Stimulated activated memory B cell treated with anti-CD40 and anti-IgM and Interleukin-4, amounts not matched to agents 10 μg/mL and 1 μg/mL and 100 μg/mL, for 72 hours (primary cell): ENCODE measurements around the gene DENND1B.
"Not testable (repeated sequence)": the region's sequence is repeated elsewhere in the genome, so short reads cannot be mapped to it uniquely, and the experiment has no call there.

Experiments used
- ATAC-seq: fragments of 150-1000 bp; cut with Tn5 transposase; 2 replicates; pipeline ENCODE4 v1.10.0; 2021
- H3K27ac Mint-ChIP-seq: one replicate; pipeline ENCODE4 v1.8.0; 2022; ENCODE audit warnings: mild to moderate bottlenecking, mixed read lengths
- H3K27me3 Mint-ChIP-seq: one replicate; pipeline ENCODE4 v1.8.0; 2022; ENCODE audit warnings: mixed read lengths
- H3K36me3 Mint-ChIP-seq: one replicate; pipeline ENCODE4 v1.8.0; 2022; ENCODE audit warnings: mixed read lengths
- H3K4me1 Mint-ChIP-seq: one replicate; pipeline ENCODE4 v1.8.0; 2022; ENCODE audit warnings: mixed read lengths
- H3K4me3 Mint-ChIP-seq: one replicate; pipeline ENCODE4 v1.8.0; 2022; ENCODE audit warnings: mild to moderate bottlenecking, moderate library complexity, mixed read lengths
- H3K9me3 Mint-ChIP-seq: one replicate; pipeline ENCODE4 v1.8.0; 2022; ENCODE audit warnings: mixed read lengths

The DENND1B gene

GRCh38 chr1:197559244-197559643 is 216.0 kb downstream of the DENND1B start:
- Mint-ChIP-seq H3K27me3 (no peaks in the 10 kb centered on the region), H3K4me1 (no peaks in the 10 kb centered on the region), H3K4me3 (no peak overlapping the region), H3K36me3 (peaks cover 11% of the 10 kb centered on the region), H3K9me3 (no peaks in the 10 kb centered on the region), H3K27ac (no peak overlapping the region)
- ATAC-seq = no peak

- Mint-ChIP-seq H3K4me1 (no peaks in the 10 kb centered on the region), H3K4me3 (no peak overlapping the region), H3K36me3 (no peaks in the 10 kb centered on the region), H3K27ac (no peak overlapping the region), H3K9me3 (no peaks in the 10 kb centered on the region), H3K27me3 (no peaks in the 10 kb centered on the region)
- ATAC-seq = no peak
Observed at GRCh38 chr1:197557302-197557701, 218.0 kb downstream of the DENND1B start.

- no peaks in the 10 kb centered on the region for H3K4me1 Mint-ChIP-seq
- no peak overlapping the region for H3K27ac Mint-ChIP-seq
- H3K4me3 Mint-ChIP-seq = no peak overlapping the region
- no peaks in the 10 kb centered on the region for H3K36me3 Mint-ChIP-seq
- no peak for ATAC-seq
- H3K9me3 Mint-ChIP-seq = no peaks in the 10 kb centered on the region
- H3K27me3 Mint-ChIP-seq = no peaks in the 10 kb centered on the region
Observed at GRCh38 chr1:197553281-197553680, 222.0 kb downstream of the DENND1B start.

- no peak for ATAC-seq
- Mint-ChIP-seq H3K4me3 (no peak overlapping the region), H3K27ac (no peak overlapping the region), H3K36me3 (peaks cover 13% of the 10 kb centered on the region), H3K4me1 (no peaks in the 10 kb centered on the region), H3K9me3 (peaks cover 3% of the 10 kb centered on the region), H3K27me3 (no peaks in the 10 kb centered on the region)
Observed at GRCh38 chr1:197546989-197547388, 228.3 kb downstream of the DENND1B start.

GRCh38 chr1:197544553-197544952 is 230.7 kb downstream of the DENND1B start:
- Mint-ChIP-seq H3K27me3 (no peaks in the 10 kb centered on the region), H3K4me3 (no peak overlapping the region), H3K4me1 (no peaks in the 10 kb centered on the region), H3K27ac (no peak overlapping the region), H3K36me3 (peaks cover 13% of the 10 kb centered on the region), H3K9me3 (peaks cover 3% of the 10 kb centered on the region)
- no peak for ATAC-seq

GRCh38 chr1:197544130-197544529 is 231.2 kb downstream of the DENND1B start:
- Mint-ChIP-seq H3K36me3 (peaks cover 13% of the 10 kb centered on the region), H3K9me3 (peaks cover 3% of the 10 kb centered on the region), H3K4me1 (no peaks in the 10 kb centered on the region), H3K27me3 (no peaks in the 10 kb centered on the region), H3K27ac (no peak overlapping the region), H3K4me3 (no peak overlapping the region)
- ATAC-seq = no peak

GRCh38 chr1:197541411-197541810 is 233.9 kb downstream of the DENND1B start:
- H3K27me3 Mint-ChIP-seq = no peaks in the 10 kb centered on the region
- no peak for ATAC-seq
- H3K4me3 Mint-ChIP-seq = no peak overlapping the region
- no peak overlapping the region for H3K27ac Mint-ChIP-seq
- H3K36me3 Mint-ChIP-seq = peaks cover 13% of the 10 kb centered on the region
- peaks cover 3% of the 10 kb centered on the region for H3K9me3 Mint-ChIP-seq
- no peaks in the 10 kb centered on the region for H3K4me1 Mint-ChIP-seq

- Mint-ChIP-seq H3K36me3 (peaks cover 6% of the 10 kb centered on the region), H3K4me3 (no peak overlapping the region), H3K27me3 (no peaks in the 10 kb centered on the region), H3K27ac (no peak overlapping the region), H3K4me1 (no peaks in the 10 kb centered on the region), H3K9me3 (no peaks in the 10 kb centered on the region)
- ATAC-seq = no peak
Observed at GRCh38 chr1:197526736-197527371, 248.4 kb downstream of the DENND1B start.

- Mint-ChIP-seq H3K9me3 (no peaks in the 10 kb centered on the region), H3K4me1 (no peaks in the 10 kb centered on the region)
Observed at GRCh38 chr1:197521118-197521739, 254.1 kb downstream of the DENND1B start.

GRCh38 chr1:197519741-197520334 is 255.4 kb downstream of the DENND1B start:
- no peak overlapping the region for H3K27ac Mint-ChIP-seq
- peaks cover 6% of the 10 kb centered on the region for H3K36me3 Mint-ChIP-seq
- H3K27me3 Mint-ChIP-seq = no peaks in the 10 kb centered on the region
- no peak overlapping the region for H3K4me3 Mint-ChIP-seq
- H3K9me3 Mint-ChIP-seq = no peaks in the 10 kb centered on the region
- H3K4me1 Mint-ChIP-seq = no peaks in the 10 kb centered on the region
- no peak for ATAC-seq

More at GRCh38 chr1:197521118-197521739, 254.1 kb downstream of the DENND1B start:
- Mint-ChIP-seq H3K27me3 (no peaks in the 10 kb centered on the region), H3K36me3 (peaks cover 6% of the 10 kb centered on the region), H3K4me3 (no peak overlapping the region), H3K27ac (no peak overlapping the region)
- ATAC-seq = no peak

GRCh38 chr1:197515421-197515820 is 259.9 kb downstream of the DENND1B start:
- Mint-ChIP-seq H3K27me3 (no peaks in the 10 kb centered on the region), H3K4me1 (no peaks in the 10 kb centered on the region), H3K9me3 (no peaks in the 10 kb centered on the region), H3K36me3 (peaks cover 11% of the 10 kb centered on the region), H3K27ac (no peak overlapping the region), H3K4me3 (no peak overlapping the region)
- ATAC-seq = no peak

GRCh38 chr1:197510691-197511378 is 264.4 kb downstream of the DENND1B start:
- peaks cover 20% of the 10 kb centered on the region for H3K36me3 Mint-ChIP-seq

GRCh38 chr1:197496722-197497121 is 278.6 kb downstream of the DENND1B start:
- Mint-ChIP-seq H3K27me3 (no peaks in the 10 kb centered on the region), H3K4me3 (no peak overlapping the region), H3K36me3 (no peaks in the 10 kb centered on the region), H3K4me1 (no peaks in the 10 kb centered on the region), H3K9me3 (no peaks in the 10 kb centered on the region), H3K27ac (no peak overlapping the region)
- no peak for ATAC-seq

More at GRCh38 chr1:197510691-197511378, 264.4 kb downstream of the DENND1B start:
- Mint-ChIP-seq H3K27me3 (no peaks in the 10 kb centered on the region), H3K27ac (no peak overlapping the region), H3K4me3 (no peak overlapping the region), H3K4me1 (no peaks in the 10 kb centered on the region), H3K9me3 (no peaks in the 10 kb centered on the region)
- ATAC-seq = no peak

GRCh38 chr1:197491505-197491904 is 283.8 kb downstream of the DENND1B start:
- H3K36me3 Mint-ChIP-seq, H3K27ac Mint-ChIP-seq, ATAC-seq, H3K4me3 Mint-ChIP-seq, H3K9me3 Mint-ChIP-seq, H3K4me1 Mint-ChIP-seq: not testable (repeated sequence)
- H3K27me3 Mint-ChIP-seq = peaks cover 43% of the 10 kb centered on the region

GRCh38 chr1:197486946-197487345 is 288.3 kb downstream of the DENND1B start:
- H3K4me3 Mint-ChIP-seq = no peak overlapping the region
- no peaks in the 10 kb centered on the region for H3K4me1 Mint-ChIP-seq
- ATAC-seq = no peak
- H3K27me3 Mint-ChIP-seq = peaks cover 55% of the 10 kb centered on the region
- H3K36me3 Mint-ChIP-seq = no peaks in the 10 kb centered on the region
- H3K9me3 Mint-ChIP-seq = peaks cover 8% of the 10 kb centered on the region
- H3K27ac Mint-ChIP-seq = no peak overlapping the region
